Measurements from ENCODE around the gene DNASE1L3.

Gene DNASE1L3

GRCh38 chr3:58161435-58162398 is 49.1 kb downstream of the DNASE1L3 start:
- no peak for DNase-seq (ENCODE audit: low read depth, low spot score)

- no peak for DNase-seq (ENCODE audit: low read depth, low spot score)
Observed at GRCh38 chr3:58160399-58160798, 50.4 kb downstream of the DNASE1L3 start.

- no peak for DNase-seq (ENCODE audit: low read depth, low spot score)
Observed at GRCh38 chr3:58158442-58159153, 52.2 kb downstream of the DNASE1L3 start.

- no peak for DNase-seq (ENCODE audit: low read depth, low spot score)
Observed at GRCh38 chr3:58157700-58158099, 53.1 kb downstream of the DNASE1L3 start.

- no peak for DNase-seq (ENCODE audit: low read depth, low spot score)
Observed at GRCh38 chr3:58155838-58156237, 54.9 kb downstream of the DNASE1L3 start.

GRCh38 chr3:58154626-58155449 is 55.9 kb downstream of the DNASE1L3 start:
- no peak for DNase-seq (ENCODE audit: low read depth, low spot score)

- no peak for DNase-seq (ENCODE audit: low read depth, low spot score)
Observed at GRCh38 chr3:58153371-58153770, 57.4 kb downstream of the DNASE1L3 start.

- no peak for DNase-seq (ENCODE audit: low read depth, low spot score)
Observed at GRCh38 chr3:58152225-58153015, 58.4 kb downstream of the DNASE1L3 start.

- DNase-seq (ENCODE audit: low read depth, low spot score), result no peak
Observed at GRCh38 chr3:58151637-58152036, 59.1 kb downstream of the DNASE1L3 start.

- no peak for DNase-seq (ENCODE audit: low read depth, low spot score)
Observed at GRCh38 chr3:58150810-58151199, 60.0 kb downstream of the DNASE1L3 start.

- DNase-seq (ENCODE audit: low read depth, low spot score), result no peak
Observed at GRCh38 chr3:58150130-58150809, 60.5 kb downstream of the DNASE1L3 start.

GRCh38 chr3:58148049-58148448 is 62.7 kb downstream of the DNASE1L3 start:
- DNase-seq (ENCODE audit: low read depth, low spot score), result no peak

- no peak for DNase-seq (ENCODE audit: low read depth, low spot score)
Observed at GRCh38 chr3:58144478-58145325, 66.1 kb downstream of the DNASE1L3 start.

- no peak for DNase-seq (ENCODE audit: low read depth, low spot score)
Observed at GRCh38 chr3:58143417-58144055, 67.2 kb downstream of the DNASE1L3 start.

Measured in activated naive CD8-positive, alpha-beta T cell treated with anti-CD3 and anti-CD28 coated beads, Interleukin-2, amount 50 U/mL, for 16 hours (primary cell).